Osteoblast (primary cell): Measurements from ENCODE around the gene ADCY7. TPM values are rescaled to one million over a fixed set of nuclear protein-coding genes. Genes with fewer than 3 reads are reported as not detected.

Experiments used
- DNase-seq: peaks from one replicate; pipeline ENCODE4 v3.0.0; 2011; ENCODE audit warnings: low spot score, mixed read lengths; ENCODE audit not compliant: insufficient read length; ENCODE audit errors: missing footprints
- H2AFZ ChIP-seq: 2 replicates; pipeline ENCODE4 v1.6.0; 2011; ENCODE audit warnings: mild to moderate bottlenecking, low read length
- H3K27ac ChIP-seq: 2 replicates; pipeline ENCODE4 v1.5.1; 2011; ENCODE audit warnings: mild to moderate bottlenecking, low read depth, low read length, moderate library complexity
- H3K27me3 ChIP-seq: 2 replicates; pipeline ENCODE4 v1.6.0; 2012; ENCODE audit warnings: mild to moderate bottlenecking, control low read depth, inconsistent platforms, low read length, moderate library complexity; ENCODE audit not compliant: insufficient read depth
- H3K36me3 ChIP-seq: 2 replicates; pipeline ENCODE4 v1.5.1; 2011; ENCODE audit warnings: mild to moderate bottlenecking, low read length, control low read depth, moderate library complexity; ENCODE audit not compliant: insufficient read depth
- H3K4me1 ChIP-seq: 2 replicates; pipeline ENCODE4 v1.5.1; 2011; ENCODE audit warnings: mild to moderate bottlenecking, low read length, control low read depth, moderate library complexity; ENCODE audit not compliant: insufficient read depth
- H3K4me2 ChIP-seq: 2 replicates; pipeline ENCODE4 v1.6.0; 2011; ENCODE audit warnings: mild to moderate bottlenecking, low read length; ENCODE audit not compliant: insufficient read depth
- H3K4me3 ChIP-seq: fragments of 200-600 bp; sonication (generic); 3 replicates; pipeline ENCODE4 v1.5.1; 2012; ENCODE audit warnings: mild to moderate bottlenecking, low read length, inconsistent platforms; ENCODE audit not compliant: insufficient read depth
- H3K79me2 ChIP-seq: 2 replicates; pipeline ENCODE4 v1.6.0; 2012; ENCODE audit warnings: mild to moderate bottlenecking, low read length, control low read depth, inconsistent platforms; ENCODE audit not compliant: insufficient read depth
- H3K9me3 ChIP-seq: 2 replicates; pipeline ENCODE4 v1.5.1; 2011; ENCODE audit warnings: low read depth, low read length, control low read depth
- H4K20me1 ChIP-seq: 2 replicates; pipeline ENCODE4 v1.6.0; 2012; ENCODE audit warnings: mild to moderate bottlenecking, low read length, control low read depth; ENCODE audit not compliant: insufficient read depth
- CTCF ChIP-seq: IDR thresholded peaks from 2 replicates; pipeline ENCODE4 v1.5.1; 2011; ENCODE audit warnings: mild to moderate bottlenecking, low read depth, low read length, moderate library complexity; ENCODE audit errors: extremely low read depth
- total RNA-seq: library from RNA; depleted of rRNA; stranded (reverse); fragments of >200 nt; gene quantifications from 2 replicates; pipeline ENCODE4 v1.2.3, GENCODE V29; 2012

Gene ADCY7
- total RNA-seq, 1 donor, result 51.0 TPM

- no peaks in the 10 kb centered on the region for H3K36me3 ChIP-seq
- no peaks in the 10 kb centered on the region for H3K9me3 ChIP-seq
- H3K79me2 ChIP-seq, result peaks cover 87% of the 10 kb centered on the region
- no peak overlapping the region for H3K27ac ChIP-seq
- no peak overlapping the region for H3K4me3 ChIP-seq
- peaks cover 63% of the 10 kb centered on the region for H4K20me1 ChIP-seq
- H3K4me2 ChIP-seq, result no peak overlapping the region
- peaks cover 18% of the 10 kb centered on the region for H3K4me1 ChIP-seq
- no peak for TF ChIP-seq CTCF
- DNase-seq, result no peak
- no peak overlapping the region for H2AFZ ChIP-seq
- H3K27me3 ChIP-seq, result no peaks in the 10 kb centered on the region
Observed at GRCh38 chr16:50280932-50281331, 14.6 kb downstream of the ADCY7 start.

DNA sequence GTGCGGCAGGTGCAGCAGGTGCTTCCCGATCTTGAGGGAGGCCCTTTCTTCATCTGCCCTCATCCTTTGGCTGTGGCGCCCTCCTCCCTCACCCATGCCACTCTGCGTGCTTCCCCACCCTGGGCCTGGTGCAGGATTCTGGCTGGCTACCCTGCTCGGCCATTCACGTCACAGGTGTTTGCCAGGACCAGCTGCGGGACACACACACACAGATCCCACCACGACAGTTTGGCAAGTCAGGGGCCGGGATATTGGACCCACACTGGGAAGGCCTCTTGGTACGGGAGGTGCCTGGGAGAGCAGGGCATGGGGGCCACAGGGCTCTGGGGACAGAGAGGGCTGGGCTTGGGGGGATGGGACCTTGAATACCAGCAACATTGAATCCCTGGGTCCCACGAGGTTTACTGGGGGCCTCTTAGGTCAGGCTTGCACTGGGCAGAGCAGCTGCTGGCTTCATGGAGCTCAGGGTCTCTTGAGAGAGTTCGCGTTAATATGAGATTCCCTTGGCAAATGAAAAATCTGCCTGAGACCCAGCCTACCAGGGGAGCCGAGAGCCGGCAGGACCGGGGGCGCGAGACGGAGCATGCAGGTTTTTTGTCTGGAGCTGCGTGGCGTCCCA, 15.1 kb downstream of the ADCY7 start:
- peaks cover 20% of the 10 kb centered on the region for H3K4me1 ChIP-seq
- DNase-seq, result peak; percentile 76
- peaks cover 87% of the 10 kb centered on the region for H3K79me2 ChIP-seq
- H3K27ac ChIP-seq, result no peak overlapping the region
- H3K27me3 ChIP-seq, result no peaks in the 10 kb centered on the region
- TF ChIP-seq CTCF, result no peak
- no peak overlapping the region for H2AFZ ChIP-seq
- peaks cover 60% of the 10 kb centered on the region for H4K20me1 ChIP-seq
- peaks cover 1% of the 10 kb centered on the region for H3K36me3 ChIP-seq
- H3K4me3 ChIP-seq, result no peak overlapping the region
- H3K4me2 ChIP-seq, result no peak overlapping the region
- no peaks in the 10 kb centered on the region for H3K9me3 ChIP-seq

- peaks cover 20% of the 10 kb centered on the region for H3K4me1 ChIP-seq
- no peak overlapping the region for H3K4me3 ChIP-seq
- no peak overlapping the region for H3K4me2 ChIP-seq
- no peaks in the 10 kb centered on the region for H3K27me3 ChIP-seq
- peaks cover 5% of the 10 kb centered on the region for H3K36me3 ChIP-seq
- H2AFZ ChIP-seq, result no peak overlapping the region
- H3K27ac ChIP-seq, result no peak overlapping the region
- peaks cover 57% of the 10 kb centered on the region for H4K20me1 ChIP-seq
- no peak for TF ChIP-seq CTCF
- peak; percentile 86 for DNase-seq
- peaks cover 86% of the 10 kb centered on the region for H3K79me2 ChIP-seq
- no peaks in the 10 kb centered on the region for H3K9me3 ChIP-seq
Observed at GRCh38 chr16:50282010-50282538, 15.7 kb downstream of the ADCY7 start.

GRCh38 chr16:50282955-50283631, 16.7 kb downstream of the ADCY7 start:
- peaks cover 58% of the 10 kb centered on the region for H4K20me1 ChIP-seq
- peak; percentile 71 for DNase-seq
- no peaks in the 10 kb centered on the region for H3K9me3 ChIP-seq
- H3K4me1 ChIP-seq, result peaks cover 20% of the 10 kb centered on the region
- no peak for TF ChIP-seq CTCF
- H2AFZ ChIP-seq, result no peak overlapping the region
- no peaks in the 10 kb centered on the region for H3K27me3 ChIP-seq
- peaks cover 84% of the 10 kb centered on the region for H3K79me2 ChIP-seq
- H3K27ac ChIP-seq, result no peak overlapping the region
- H3K36me3 ChIP-seq, result peaks cover 5% of the 10 kb centered on the region
- no peak overlapping the region for H3K4me2 ChIP-seq
- no peak overlapping the region for H3K4me3 ChIP-seq
